NCI-H2196 (cell line): Measurements from ENCODE around the gene CD3E.

ENCODE experiments used
- DNase-seq: peaks from one replicate; lab custom pipeline; 2025; ENCODE audit not compliant: unreplicated experiment; lab: John Stamatoyannopoulos, UW

CD3E gene

DNA sequence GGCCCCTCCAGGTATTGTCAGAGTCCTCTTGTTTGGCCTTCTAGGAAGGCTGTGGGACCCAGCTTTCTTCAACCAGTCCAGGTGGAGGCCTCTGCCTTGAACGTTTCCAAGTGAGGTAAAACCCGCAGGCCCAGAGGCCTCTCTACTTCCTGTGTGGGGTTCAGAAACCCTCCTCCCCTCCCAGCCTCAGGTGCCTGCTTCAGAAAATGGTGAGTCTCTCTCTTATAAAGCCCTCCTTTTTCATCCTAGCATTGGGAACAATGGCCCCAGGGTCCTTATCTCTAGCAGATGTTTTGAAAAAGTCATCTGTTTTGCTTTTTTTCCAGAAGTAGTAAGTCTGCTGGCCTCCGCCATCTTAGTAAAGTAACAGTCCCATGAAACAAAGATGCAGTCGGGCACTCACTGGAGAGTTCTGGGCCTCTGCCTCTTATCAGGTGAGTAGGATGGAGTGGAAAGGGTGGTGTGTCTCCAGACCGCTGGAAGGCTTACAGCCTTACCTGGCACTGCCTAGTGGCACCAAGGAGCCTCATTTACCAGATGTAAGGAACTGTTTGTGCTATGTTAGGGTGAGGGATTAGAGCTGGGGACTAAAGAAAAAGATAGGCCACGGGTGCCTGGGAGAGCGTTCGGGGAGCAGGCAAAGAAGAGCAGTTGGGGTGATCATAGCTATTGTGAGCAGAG is at the start of gene CD3E:
Gene CD3E, plus strand, starts transcription at position 163 of the 681 bp plus-strand sequence. Its CDS starts 223 bp downstream, at position 386.
- DNase-seq, result no peak

DNA sequence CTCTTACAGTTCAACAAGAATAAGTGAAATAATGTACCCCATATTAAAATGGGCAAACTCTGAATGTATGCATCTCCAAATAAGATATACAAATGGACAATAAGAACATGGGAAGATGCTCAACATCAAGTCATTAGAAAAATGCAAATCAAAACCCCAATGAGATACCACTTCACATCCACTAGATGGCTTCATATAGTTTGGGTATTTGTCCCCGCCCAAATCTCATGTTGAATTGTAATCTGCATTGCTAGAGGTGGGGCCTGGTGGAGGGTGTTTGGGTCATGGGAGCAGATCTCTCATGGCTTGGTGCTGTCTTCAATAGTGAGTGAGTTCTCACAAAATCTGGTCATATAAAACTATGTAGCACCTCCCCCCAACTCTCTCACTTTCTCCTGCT is 46.1 kb upstream of the CD3E start:
- DNase-seq, result no peak

DNA sequence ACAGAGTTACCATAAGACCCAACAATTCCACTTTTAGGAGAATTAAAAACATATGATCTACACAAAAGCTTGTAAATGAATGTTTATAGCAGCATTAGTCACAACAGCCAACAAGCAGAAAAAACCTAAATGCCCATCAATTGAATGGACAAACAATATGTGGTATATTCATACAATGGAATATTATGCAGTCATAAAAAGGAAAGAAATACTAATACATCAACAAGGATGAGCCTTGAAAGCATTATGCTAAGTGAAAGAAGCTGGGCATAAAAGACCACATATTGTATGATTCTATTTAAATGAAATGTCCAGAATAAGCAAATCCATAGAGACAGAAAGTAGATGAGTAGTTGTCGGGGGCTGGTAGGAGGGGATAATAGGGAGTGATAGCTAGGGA is 45.4 kb upstream of the CD3E start:
- no peak for DNase-seq

DNA sequence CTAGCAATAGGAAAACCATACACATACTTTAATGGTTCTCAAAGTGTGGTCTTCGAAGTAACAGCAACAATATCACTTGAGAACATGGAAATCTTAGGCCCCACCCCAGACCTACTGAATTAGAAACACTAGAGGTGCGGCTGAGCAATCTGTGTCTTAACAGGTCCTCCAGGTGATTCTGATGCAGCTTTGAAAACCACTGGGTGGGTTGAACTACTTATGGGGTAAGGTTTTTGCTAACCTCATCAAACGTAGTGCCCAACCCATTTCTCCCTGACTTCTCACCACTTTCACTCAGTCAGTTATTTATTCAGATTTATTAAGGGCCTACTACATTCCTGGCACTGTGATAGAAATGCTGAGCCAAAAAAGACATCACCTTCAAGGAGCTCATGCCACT is 44.2 kb upstream of the CD3E start:
- no peak for DNase-seq

DNA sequence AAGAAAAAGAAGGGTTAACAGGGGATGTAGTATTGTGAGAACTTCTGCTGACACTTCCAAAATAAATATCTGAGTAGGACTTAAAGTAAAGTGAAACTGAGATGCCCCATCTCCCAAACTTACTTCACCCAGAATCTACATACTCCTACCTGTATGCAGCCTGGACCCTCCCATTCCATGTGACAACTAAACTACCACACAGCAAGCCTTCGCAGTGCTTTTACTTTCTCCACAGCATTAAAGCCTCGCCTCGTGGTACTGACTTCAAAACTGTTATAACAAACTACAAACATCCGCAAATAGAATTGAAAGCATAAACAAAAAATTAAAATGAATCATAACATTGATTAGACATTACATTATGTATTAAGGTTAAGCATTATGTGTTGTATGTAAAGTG is 41.4 kb upstream of the CD3E start:
- DNase-seq, result no peak

DNA sequence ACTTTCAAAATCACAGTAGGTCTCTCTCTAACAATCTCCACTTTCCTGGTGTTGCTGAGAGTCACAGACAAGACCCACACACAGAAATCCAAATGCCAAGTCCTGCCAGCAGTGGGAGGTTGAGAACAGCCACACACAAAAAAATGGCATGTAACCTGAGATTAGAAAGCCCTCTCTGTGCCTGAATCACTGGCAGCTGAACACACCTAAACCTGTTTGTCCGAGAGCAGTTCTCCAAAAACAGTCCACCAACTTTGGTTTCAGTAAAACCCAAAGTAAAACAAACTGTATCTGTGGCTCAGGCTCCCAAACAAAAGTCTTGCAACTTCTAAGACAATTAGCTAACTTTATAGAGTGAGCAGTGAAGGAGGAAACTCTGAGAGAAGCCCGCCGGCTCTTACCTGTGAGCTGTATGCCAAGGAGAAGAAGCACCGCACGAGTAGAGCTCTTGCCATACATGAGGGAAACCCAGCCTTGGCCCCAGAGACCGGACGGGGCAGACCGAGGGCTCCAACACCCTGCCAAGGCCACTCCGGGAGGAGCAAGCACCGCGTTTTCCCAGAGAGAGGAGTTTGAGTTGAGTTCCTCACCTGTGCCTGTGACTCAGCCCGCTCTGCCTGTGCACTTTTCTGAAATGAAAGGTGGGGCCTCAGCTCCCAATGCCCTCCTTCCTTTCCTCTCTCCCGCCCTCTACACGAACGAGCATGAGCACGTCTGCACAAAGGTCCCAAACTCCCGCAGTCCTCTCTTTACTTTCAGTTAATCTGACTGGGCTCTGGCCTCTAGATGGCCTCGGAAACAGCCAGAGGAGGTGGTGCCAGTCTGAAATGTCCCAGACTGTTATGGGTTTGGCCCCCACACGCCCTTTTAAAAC is 40.6 kb upstream of the CD3E start, which contains the start of gene MPZL2:
Gene MPZL2, minus strand, starts transcription at position 603 of the 874 bp plus-strand sequence. Its CDS starts 144 bp downstream, at position 459.
- DNase-seq, result no peak

DNA sequence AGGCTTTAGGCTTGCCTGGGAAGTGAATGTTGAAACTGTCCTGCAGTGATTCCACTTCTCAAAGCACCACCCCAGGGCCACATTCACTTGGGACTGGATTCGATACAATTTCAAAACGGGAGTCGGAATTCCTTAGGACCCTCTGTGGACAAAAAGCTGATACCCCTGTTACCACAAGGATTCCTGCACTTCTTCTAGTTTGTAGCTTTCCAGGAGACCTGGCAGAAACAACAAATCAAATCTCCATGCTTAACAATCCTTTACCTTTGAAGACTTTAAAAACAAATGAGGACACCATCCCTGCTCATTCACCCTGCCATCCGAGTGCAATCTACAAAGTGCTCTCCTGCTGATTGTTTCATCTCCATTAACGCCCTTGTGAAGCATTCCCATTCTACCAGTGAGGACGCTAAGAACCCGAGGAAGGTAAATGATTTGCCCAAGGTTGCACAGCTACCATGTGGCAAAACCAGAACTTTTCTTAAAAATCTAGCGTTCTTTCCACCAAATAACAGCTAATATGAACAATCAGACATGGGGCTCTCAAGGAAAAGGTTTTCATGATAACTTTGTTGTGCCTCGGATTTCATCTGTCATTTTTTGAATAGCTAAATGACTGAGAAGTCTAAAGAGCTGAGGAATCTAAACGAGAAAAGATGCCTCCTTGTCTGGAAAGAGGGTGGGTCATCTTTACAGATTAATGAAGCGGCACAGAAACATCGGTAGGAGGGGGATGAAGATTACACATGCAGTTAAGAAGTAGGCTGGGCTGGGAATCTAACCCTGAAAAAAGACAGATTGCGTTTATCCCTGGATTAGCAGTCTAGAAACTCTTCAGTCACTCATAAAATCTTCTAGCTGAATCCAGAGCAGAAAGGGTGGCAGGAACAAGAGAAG is 39.7 kb upstream of the CD3E start:
- no peak for DNase-seq

DNA sequence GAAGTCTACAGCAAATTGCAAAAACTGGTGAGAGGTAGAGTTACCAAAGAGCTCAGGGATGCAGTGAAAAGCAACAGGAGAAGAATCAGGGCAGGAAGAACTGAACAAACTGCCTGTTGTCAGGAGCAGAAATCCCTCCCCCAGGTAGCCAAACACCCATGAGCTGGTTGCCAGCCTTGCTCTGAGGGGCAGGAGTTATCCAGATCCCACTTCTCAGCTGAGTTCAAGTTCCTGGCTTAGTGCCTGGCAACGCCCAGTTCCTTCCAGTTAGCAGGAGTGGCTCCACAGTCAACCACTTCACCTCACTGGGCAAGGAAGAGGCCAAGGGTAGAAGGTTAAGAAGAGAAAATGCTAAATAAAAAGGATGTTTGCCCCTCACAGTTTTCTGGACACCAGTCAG is 38.6 kb upstream of the CD3E start:
- peak; percentile 39 for DNase-seq

DNA sequence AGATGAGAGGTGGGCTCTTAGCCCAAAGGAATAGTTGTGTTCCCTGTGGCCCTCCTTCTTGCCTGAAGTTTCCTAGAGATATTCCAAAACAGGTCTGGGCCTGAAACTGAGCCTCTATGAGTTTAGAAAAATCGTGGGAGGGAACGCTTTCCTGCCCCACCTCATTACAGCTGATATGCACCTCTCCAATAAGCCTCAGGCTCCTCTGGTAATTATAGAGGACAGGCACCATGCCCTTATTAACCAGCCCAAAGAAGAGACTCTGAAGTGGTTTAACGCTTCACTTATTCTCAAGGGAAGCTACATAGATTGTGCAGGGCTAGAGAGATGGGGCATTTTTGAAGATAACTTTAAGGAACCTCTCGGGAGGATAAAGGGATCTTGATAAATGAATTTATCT is 37.0 kb upstream of the CD3E start:
- DNase-seq, result no peak

DNA sequence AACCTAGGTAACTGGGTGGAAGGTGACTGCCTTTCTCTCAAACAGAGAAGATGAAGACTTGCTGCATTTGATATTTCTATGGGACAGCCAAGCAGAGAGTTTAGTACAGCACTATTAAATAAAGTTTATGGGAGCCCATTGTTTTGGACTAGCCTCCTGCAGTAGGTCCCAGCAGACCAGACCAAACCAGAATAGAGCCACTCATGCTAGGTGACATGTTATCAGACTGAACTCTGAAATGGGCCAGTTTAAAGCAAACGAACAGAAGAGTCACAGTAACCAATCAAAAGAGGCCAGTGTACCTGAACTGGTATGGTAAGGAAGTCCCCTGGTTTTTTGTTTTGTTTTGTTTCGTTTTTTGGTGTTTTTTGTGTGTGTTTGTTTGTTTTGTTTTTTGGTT is 32.5 kb upstream of the CD3E start:
- no peak for DNase-seq

DNA sequence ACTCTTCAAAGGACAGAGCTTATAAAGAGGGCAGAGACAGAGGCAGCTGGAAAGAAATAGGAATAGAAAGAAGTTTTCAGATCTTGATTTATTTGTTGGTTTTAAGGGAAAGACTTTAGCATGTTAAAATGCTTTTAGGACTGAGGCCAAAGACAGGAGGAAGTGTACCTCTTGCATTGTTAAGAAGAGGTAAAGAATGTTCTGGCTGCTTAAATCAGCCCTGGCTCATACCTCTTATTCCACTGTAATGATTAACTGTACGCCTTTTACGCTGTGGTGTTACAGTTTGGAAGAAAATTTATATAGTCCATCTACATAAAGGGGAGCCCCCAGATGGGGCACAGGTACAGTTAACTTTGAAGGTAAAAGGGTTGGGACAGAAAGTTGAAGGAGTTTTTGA is 30.3 kb upstream of the CD3E start:
- DNase-seq, result no peak

DNA sequence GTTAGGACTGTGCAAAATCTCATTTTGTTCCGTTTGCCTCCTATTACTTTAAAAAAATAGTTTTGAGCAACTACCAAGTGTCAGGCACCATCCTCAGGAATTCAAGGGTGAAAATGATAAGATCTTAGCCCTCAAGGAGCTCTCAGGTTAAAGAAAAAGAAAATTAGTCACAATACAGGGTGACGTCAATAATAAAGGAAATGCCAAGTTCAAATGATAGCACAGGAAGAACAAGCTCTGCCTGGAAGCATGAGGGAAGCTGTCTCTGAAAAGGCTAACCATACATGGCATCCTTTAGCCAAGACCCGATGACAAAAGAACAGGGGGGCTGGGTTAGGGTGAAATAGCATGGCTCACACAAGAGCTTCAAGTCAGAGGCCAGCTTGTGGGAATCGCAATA is 29.4 kb upstream of the CD3E start:
- no peak for DNase-seq

DNA sequence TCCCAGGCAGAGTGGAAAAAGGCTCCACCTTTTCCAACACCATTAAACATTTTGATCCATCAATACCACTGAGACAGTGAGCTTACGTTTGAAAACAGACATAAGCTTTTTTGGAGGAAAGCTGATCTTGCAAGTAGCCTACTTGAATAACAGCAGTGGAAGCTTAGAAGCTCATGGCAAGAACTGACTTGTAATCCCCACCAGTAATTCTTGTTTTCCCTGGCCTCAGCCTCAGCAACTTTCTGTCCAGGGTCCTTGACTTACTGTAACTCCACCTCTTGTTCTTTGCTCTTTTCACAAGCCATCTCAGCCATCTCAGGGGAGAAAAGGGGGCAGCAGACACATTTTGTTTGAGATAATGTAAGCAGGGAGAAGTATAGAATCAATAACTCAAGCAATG is 28.1 kb upstream of the CD3E start:
- no peak for DNase-seq

DNA sequence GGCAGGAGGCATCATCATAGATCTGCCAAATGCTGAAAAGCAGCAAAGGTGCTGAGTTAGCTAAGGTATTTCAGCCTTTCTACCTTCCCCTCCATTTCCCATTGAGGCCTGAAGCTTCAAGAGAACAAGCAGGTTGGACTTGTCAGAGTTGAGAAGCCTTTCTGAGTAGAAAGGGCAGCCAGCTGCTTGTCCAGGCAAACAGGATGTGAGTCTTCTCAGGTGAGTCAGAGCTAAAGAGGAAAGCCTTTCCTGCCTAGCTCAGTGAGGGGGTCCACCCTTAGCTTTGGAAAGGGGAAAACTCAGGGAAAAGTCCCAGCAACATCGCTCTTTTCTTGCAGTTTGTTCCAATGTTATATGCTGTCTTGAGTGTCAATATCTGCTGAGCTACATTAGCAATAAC is 27.2 kb upstream of the CD3E start:
- DNase-seq, result peak; percentile 37

DNA sequence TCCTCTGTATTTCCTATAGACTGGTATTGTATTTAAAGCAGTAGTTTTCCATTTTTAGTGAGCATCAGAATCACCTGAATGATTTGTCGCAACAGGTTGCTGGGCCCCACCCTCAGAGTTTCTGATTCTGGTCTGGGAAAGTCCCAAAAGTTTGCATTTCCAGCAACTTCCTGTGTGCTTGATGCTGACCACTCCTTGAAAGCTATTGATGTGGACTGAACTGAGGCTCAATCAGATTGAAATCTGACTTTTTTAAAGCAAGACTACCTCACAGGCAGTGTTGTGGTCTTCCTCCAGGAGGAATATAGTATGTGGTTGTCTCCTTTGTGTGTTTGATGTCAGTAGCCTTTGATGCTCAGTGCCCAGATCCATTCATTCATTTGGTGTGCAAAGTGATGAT is 23.2 kb upstream of the CD3E start:
- no peak for DNase-seq

DNA sequence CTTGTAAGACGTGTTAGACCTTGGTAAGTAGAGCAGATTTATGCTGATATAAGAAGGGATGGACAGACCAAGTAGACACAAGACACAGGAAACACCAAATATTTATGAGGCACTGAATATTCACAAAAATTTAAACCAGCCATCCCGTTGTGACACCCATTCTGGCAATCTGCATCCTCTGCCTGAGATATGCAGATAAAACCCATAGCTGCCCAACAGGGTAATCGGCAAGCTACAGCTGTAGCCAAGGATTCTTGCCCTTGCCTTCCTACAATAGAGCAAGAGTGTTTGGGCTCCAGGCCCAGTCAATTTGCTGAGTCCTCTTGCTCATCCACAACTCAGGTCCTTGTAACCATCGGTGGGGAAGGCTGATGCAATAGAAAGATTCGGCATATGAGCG is 21.9 kb upstream of the CD3E start:
- no peak for DNase-seq

DNA sequence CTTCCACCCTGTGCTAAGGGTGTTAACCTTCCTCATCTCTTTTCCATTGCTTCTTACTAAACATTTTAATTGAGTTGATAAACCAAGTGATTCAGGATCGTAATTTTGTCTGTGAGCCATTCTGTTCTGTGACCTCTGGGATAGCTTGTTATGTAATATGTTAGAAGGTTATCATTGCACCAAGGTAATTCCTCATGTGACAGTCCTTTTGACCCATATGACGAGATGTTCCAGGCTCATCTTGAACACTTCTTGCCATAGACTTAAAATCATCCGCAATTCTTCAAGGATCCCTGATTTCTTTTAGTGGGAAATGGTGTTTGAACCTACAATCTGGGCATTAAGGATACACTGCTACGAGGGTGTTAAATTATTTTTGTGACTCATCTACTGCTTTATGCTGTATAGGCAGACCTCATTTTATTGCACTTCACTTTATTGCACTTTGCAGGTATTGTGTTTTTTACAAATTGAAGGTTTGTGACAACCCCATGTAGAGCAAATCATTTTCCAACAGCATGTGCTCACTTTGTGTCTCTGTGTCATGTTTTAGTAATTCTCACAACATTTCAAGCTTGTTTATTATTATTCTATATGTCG is 21.4 kb upstream of the CD3E start:
- no peak for DNase-seq

DNA sequence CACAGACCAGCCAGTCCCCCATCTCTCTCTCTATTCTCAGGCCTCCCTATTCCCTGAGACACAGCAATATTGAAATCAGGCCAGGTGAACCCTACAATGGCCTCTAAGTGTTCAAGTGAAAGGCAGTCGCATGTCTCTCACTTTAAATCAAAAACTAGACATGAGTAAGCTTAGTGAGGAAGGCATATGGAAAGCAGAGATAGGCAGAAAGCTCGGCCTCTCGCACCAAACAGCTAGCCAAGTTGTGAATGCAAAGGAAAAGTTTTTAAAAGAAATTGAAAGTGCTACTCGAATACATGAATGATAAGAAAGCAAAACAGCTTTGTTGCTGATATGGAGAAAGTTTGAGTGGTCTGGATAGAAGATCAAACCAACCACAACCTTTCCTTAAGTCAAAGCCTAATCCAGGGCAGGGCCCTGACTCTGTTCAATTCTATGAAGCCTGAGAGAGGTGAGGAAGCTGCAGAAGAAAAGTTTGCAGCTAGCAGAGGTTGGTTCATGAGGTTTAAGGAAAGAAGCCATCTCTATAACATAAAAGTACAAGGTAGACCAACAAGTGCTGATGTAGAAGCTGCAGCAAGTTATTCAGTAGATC is 20.7 kb upstream of the CD3E start:
- no peak for DNase-seq

DNA sequence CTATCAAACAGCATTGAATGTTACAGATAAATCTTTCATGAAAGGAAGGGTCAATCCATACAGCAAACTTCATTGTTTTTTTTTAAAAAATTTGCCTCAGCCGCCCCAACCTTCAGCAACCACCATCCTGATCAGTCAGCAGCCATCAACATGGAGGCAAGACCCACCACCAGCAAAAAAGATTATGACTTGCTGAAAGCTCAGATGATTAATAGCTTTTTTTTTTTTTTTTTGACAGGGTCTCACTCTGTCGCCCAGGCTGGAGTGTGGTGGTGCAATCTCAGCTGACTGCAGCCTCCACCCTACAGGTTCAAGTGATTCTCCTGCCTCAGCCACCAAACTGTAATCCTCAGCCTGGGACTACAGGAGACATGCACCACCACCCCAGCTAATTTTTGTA is 18.0 kb upstream of the CD3E start:
- DNase-seq, result no peak

DNA sequence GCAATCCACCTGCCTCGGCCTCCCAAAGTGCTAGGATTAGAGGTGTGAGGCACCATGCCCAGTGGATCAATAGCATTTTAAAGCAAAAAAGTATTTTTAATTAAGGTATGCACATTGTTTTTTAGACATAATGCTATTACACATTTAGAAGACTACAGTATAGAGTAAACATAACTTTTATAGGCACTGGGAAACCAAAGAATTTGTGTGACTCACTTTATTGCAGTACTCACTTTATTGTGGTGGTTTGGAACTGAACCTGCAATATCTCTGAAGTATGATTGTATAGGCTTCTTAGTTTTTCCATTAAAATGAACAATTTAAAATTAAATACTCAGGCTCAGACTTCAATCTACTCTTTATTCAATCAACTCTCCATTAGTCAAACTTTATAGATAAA is 17.5 kb upstream of the CD3E start:
- DNase-seq, result no peak

DNA sequence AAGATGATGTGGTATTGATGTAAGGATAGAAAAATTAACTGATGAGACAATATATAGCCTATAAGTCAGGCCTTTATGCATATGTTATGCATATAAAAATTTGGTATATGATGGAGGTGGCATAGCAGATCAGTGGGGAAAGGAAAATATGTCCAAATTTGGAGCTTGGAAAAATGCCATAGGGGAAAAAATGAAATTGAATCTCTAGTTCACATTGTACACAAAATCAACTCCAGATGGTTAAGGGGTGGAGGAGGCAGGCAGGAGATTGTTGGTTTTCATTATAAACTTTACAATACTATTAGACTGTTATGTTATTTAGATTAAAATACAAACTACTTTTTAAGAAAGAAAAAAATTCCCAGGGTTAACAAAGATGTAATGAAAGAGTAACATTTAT is 15.1 kb upstream of the CD3E start:
- DNase-seq, result no peak
